ENCODE data around the gene MLF2.
"Not testable (repeated sequence)": the region's sequence is repeated elsewhere in the genome, so short reads cannot be mapped to it uniquely, and the experiment has no call there.

The MLF2 gene

GRCh38 chr12:6734506-6735387, 18.2 kb downstream of the MLF2 start:
- no peak for DNase-seq (ENCODE audit: low read depth)

GRCh38 chr12:6730169-6730568, 22.8 kb downstream of the MLF2 start:
- DNase-seq (ENCODE audit: low read depth), result no peak

GRCh38 chr12:6729186-6729585, 23.8 kb downstream of the MLF2 start:
- DNase-seq (ENCODE audit: low read depth), result no peak

- no peak for DNase-seq (ENCODE audit: low read depth)
Observed at GRCh38 chr12:6725350-6725749, 27.6 kb downstream of the MLF2 start.

- DNase-seq (ENCODE audit: low read depth), result peak; percentile 44
Observed at GRCh38 chr12:6724409-6724797, 28.5 kb downstream of the MLF2 start.

DNA sequence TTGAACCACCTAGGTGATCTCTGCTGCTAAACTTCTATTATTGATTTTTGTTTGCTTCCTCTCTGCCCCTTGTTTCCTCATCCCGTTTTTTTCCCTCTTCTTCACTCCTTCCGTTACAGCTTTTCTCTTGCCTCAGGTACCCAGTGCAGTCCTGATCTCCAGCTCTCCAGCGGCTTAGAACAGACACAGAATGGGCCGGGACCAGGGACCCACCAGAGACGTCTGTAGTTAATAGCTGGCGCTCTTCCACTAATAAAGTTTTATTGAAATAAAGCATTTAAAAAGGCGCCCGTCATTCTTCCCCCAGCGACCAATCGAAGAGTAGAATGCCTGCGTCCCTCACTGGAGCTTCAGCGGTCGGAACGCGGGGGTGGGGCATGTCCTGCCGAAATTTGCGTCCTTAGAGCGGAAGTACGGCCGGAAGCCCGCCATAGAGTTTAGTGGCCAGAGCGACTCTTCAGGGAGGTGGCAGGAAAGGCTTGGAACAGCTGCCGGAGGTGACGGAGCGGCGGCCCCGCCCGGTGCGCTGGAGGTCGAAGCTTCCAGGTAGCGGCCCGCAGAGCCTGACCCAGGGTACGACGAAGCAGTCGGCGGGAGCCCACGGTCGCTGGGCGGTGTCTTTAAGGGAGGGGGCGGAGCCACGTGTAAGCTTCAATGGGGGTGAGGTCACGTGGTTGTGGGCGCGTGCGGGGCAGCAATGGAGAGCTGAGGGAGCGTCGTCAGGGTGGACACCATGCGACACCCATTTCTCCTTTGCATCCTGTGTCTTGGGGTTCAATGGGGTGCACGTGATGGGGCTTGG, 29.1 kb downstream of the MLF2 start, which contains the start of gene COPS7A:
COPS7A (plus strand) TSS at position 440 of the 802 bp plus-strand sequence. CDS start 611 bp downstream, outside the sequence.
- DNase-seq (ENCODE audit: low read depth), result peak; percentile 99

- no peak for DNase-seq (ENCODE audit: low read depth)
Observed at GRCh38 chr12:6722863-6723262, 30.1 kb downstream of the MLF2 start.

DNA sequence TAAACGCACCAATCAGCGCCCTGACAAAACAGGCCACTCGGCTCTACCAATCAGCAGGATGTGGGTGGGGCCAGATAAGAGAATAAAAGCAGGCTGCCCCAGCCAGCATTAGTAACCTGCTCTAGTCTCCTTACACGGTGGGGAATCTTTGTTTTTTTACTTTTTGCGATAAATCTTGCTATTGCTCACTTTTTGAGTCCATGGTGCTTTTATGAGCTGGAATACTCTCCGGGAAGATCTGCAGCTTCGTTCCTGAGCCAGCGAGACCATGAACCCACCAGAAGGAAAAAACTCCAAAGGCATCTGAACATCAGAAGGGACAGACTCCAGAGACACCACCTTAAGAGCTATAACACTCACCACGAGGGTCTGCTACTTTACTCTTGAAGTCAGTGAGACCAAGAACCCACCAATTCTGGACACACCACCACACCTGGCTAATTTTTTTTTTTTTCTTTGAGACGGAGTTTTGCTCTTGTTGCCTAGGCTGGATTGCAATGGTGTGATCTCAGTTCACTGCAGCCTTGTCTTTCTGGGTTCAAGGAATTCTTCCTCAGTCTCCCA, 36.0 kb downstream of the MLF2 start:
- DNase-seq (ENCODE audit: low read depth), result no peak

GRCh38 chr12:6716031-6716873, 36.7 kb downstream of the MLF2 start:
- not testable (repeated sequence) for DNase-seq (ENCODE audit: low read depth)

GRCh38 chr12:6708960-6709394, 44.0 kb downstream of the MLF2 start:
- peak; percentile 8 for DNase-seq (ENCODE audit: low read depth)

- not testable (repeated sequence) for DNase-seq (ENCODE audit: low read depth)
Observed at GRCh38 chr12:6708351-6708750, 44.6 kb downstream of the MLF2 start.

GRCh38 chr12:6703631-6704030, 49.3 kb downstream of the MLF2 start:
- DNase-seq (ENCODE audit: low read depth), result peak; percentile 35

- no peak for DNase-seq (ENCODE audit: low read depth)
Observed at GRCh38 chr12:6701078-6701768, 51.7 kb downstream of the MLF2 start.

DNA sequence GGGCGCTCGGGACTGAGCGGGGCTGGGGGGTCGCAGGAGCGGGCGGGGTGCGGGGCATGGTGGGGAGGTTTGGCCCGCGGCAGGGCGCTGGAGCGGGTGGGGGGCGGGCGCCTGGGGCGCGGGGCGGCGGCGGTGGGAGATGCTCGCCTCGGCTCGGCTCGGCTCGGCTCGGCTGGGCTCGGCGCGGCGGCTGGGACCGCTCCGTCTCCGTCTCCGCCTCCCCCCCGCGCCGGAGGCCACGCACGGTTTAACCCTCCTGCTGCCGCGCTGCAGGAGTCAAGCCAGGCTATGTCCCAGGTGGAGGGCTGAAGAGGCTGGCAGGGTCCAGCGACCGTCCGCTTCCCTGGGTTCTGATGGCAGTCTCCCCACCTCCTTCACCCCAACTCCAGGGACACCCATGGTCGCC, 52.3 kb downstream of the MLF2 start, which contains the start of gene PIANP:
PIANP (minus strand) TSS at position 170 of the 406 bp plus-strand sequence. CDS start 2,754 bp downstream, outside the sequence.
- peak; percentile 50 for DNase-seq (ENCODE audit: low read depth)

- peak; percentile 13 for DNase-seq (ENCODE audit: low read depth)
Observed at GRCh38 chr12:6699989-6700645, 52.8 kb downstream of the MLF2 start.

DNA sequence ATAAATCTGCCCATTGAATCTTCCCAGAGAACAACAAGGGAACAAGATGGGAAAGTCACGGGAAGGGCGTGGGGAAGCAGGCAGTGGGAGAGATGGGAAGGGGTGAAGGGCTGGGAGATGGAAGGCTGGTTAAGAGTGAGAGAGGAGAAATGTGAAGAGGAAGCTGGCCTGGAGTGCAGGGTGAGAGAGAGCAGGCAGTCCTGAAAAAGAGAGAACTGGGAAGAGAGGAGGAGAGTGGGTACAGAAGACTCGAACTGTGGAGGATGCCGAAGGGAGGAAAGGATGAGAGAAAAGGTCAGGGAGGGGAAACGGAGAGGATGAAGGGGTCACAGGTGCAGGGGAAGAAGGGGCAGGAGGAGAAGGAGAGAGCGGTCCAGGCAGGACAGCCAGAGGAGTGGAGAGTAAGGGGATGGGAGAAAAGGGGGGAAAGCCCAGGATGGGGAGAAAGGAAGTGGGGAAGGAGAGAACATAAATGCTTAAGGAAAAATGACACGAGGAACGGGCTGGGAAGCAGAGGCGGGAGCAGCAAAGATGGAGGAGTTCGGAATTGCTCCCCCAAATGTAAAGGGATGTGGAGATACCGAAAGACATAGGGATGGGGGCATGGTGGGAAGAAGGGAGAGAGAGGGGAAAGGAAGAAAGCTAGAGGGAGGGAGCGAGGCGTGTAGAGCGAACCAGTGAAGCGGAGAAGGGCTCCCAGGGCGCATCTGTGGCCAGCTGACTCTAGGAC, 53.5 kb downstream of the MLF2 start:
- no peak for DNase-seq (ENCODE audit: low read depth)

DNA sequence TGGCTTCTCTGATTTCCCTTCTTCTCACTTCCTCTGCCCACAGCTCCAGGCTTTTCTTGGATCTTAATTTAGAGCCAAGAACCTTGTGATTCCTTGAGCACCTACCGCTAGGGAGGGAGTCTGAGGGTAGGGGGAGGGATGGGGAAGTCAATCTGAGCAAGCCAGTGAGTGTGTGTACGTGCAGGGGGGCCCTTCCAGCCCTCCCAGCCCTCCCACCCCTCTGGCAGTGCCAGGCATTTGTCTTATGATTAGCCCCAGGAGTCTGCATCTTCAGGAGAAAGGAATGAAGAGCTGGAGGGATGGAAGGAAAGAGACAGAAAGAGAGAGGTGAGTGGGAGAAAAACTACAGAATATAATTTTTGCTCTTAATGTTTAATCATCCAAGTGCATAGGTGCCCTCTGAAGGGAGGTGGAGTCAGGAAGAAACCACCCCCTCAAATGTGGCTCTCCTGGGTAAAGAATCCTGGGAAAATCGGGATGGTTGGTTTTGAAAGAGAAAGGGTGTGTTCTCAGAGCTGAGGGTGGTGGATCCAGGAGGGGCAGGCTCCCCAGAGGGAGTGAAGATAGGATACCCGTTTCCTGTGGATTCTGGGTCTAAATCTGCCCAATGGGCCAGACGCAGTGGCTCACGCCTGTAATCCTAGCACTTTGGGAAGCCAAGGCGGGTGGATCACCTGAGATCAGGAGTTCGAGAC, 54.4 kb downstream of the MLF2 start:
- no peak for DNase-seq (ENCODE audit: low read depth)

Data from EH (cell line).